ENCODE results near the gene ZNF836. TPM values are rescaled to one million over a fixed set of nuclear protein-coding genes. Genes with fewer than 3 reads are reported as not detected.
"Not testable (repeated sequence)": the region's sequence is repeated elsewhere in the genome, so short reads cannot be mapped to it uniquely, and the experiment has no call there.

The ZNF836 gene
- total RNA-seq, 6 experiments from 2014 or later, result 1.5 to 3.7 (median 2.8) TPM

DNA sequence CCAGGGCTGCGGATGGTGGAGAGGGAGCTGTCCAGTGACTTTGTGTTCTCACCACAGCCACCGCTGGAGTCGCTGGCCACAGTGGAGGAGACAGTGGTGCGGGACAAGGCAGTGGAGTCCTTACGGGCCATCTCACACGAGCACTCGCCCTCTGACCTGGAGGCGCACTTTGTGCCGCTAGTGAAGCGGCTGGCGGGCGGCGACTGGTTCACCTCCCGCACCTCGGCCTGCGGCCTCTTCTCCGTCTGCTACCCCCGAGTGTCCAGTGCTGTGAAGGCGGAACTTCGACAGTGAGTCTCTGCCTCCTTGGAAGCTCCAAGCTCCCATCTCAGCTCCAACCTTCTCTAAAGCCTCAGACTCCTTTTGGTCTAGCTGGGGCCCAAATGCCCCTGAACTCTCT is 39.8 kb upstream of the ZNF836 start:
- Histone ChIP-seq H3K4me3 (no peak overlapping the region), H3K27me3 (no peaks in the 10 kb centered on the region), H3K4me1 (no peaks in the 10 kb centered on the region), H3K9me3 (no peaks in the 10 kb centered on the region), H3K27ac (no peak overlapping the region), H3K36me3 (peaks cover 3 to 94% (median 48%) of the 10 kb centered on the region in 4 donors)
- DNase-seq (no peak), ATAC-seq (no peak)
- WGBS (ENCODE audit: insufficient coverage, low coverage, low lambda C conversion rate, missing lambda C conversion rate), result 100% methylated on average over 4 of the region's 20 CpGs
- TF ChIP-seq, protein P1, sequence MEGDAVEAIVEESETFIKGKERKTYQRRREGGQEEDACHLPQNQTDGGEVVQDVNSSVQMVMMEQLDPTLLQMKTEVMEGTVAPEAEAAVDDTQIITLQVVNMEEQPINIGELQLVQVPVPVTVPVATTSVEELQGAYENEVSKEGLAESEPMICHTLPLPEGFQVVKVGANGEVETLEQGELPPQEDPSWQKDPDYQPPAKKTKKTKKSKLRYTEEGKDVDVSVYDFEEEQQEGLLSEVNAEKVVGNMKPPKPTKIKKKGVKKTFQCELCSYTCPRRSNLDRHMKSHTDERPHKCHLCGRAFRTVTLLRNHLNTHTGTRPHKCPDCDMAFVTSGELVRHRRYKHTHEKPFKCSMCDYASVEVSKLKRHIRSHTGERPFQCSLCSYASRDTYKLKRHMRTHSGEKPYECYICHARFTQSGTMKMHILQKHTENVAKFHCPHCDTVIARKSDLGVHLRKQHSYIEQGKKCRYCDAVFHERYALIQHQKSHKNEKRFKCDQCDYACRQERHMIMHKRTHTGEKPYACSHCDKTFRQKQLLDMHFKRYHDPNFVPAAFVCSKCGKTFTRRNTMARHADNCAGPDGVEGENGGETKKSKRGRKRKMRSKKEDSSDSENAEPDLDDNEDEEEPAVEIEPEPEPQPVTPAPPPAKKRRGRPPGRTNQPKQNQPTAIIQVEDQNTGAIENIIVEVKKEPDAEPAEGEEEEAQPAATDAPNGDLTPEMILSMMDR (IDR thresholded peaks at IDR 0.05), result no peak
- no peak for TF ChIP-seq POLR2A (IDR thresholded peaks at IDR 0.05)
- intact Hi-C loops (cut with DNase I), result no loop called here

DNA sequence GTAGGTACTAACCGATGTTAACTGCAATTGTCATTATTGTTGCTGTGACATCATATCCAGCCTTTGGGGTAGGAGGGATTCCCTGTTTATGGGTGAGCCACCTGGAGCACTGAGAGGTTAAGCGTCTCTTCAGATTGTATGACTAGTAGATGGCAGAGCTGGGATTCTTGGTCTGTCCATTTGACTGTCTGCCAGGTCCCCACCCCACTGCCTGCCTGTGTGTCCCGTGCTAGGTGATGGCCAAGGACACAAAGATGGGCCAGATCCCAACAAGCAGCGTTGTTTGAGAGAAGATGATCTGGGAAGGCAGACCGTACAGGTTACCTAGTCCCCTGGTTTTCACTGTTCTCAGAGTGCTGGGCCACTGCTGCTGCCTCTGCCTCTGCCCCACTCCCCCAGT is 35.1 kb upstream of the ZNF836 start:
- peaks cover 0 to 91% (median 40%) of the 10 kb centered on the region in 4 donors for H3K36me3 ChIP-seq
- no peak overlapping the region for H3K4me3 ChIP-seq
- ATAC-seq (no peak), DNase-seq (no peak)
- no peaks in the 10 kb centered on the region for H3K4me1 ChIP-seq
- intact Hi-C loops (cut with DNase I), result no loop called here
- no peaks in the 10 kb centered on the region for H3K27me3 ChIP-seq
- 100% methylated on average over 2 of the region's 5 CpGs for WGBS (ENCODE audit: insufficient coverage, low coverage, low lambda C conversion rate, missing lambda C conversion rate)
- H3K9me3 ChIP-seq, result no peaks in the 10 kb centered on the region
- no peak for TF ChIP-seq POLR2A (IDR thresholded peaks at IDR 0.05)
- TF ChIP-seq, protein P1 (IDR thresholded peaks at IDR 0.05), result no peak
- no peak overlapping the region for H3K27ac ChIP-seq

- DNase-seq; ATAC-seq; H3K4me3 ChIP-seq; H3K27me3 ChIP-seq; H3K9me3 ChIP-seq; intact Hi-C loops (cut with DNase I); H3K4me1 ChIP-seq; H3K27ac ChIP-seq: not testable (repeated sequence)
- H3K36me3 ChIP-seq, result peaks cover 0 to 60% (median 28%) of the 10 kb centered on the region in 4 donors
- 83% methylated on average over 17 of the region's 17 CpGs for WGBS (ENCODE audit: insufficient coverage, low coverage, low lambda C conversion rate, missing lambda C conversion rate)
Measured at GRCh38 chr19:52200755-52201391, 29.5 kb upstream of the ZNF836 start.

- ATAC-seq (peak in 1 of 4 donors; percentile 38), DNase-seq (no peak)
- Histone ChIP-seq H3K4me1 (no peaks in the 10 kb centered on the region), H3K36me3 (peaks cover 0 to 60% (median 25%) of the 10 kb centered on the region in 4 donors), H3K4me3 (no peak overlapping the region), H3K27ac (no peak overlapping the region), H3K27me3 (no peaks in the 10 kb centered on the region), H3K9me3 (no peaks in the 10 kb centered on the region)
- TF ChIP-seq, protein P1 (IDR thresholded peaks at IDR 0.05), result no peak
- TF ChIP-seq POLR2A (IDR thresholded peaks at IDR 0.05), result no peak
- intact Hi-C loops (cut with DNase I), result no loop called here
- 78% methylated on average over 6 of the region's 7 CpGs for WGBS (ENCODE audit: insufficient coverage, low coverage, low lambda C conversion rate, missing lambda C conversion rate)
Measured at GRCh38 chr19:52200044-52200443, 28.6 kb upstream of the ZNF836 start.

GRCh38 chr19:52198678-52199077 is 27.3 kb upstream of the ZNF836 start:
- Histone ChIP-seq H3K4me1 (no peaks in the 10 kb centered on the region), H3K36me3 (peaks cover 0 to 48% (median 20%) of the 10 kb centered on the region in 4 donors), H3K9me3 (no peaks in the 10 kb centered on the region), H3K27me3 (no peaks in the 10 kb centered on the region), H3K4me3 (no peak overlapping the region), H3K27ac (no peak overlapping the region)
- ATAC-seq (no peak), DNase-seq (no peak)
- intact Hi-C loops (cut with DNase I), result no loop called here
- TF ChIP-seq, protein P1 (IDR thresholded peaks at IDR 0.05), result no peak
- TF ChIP-seq POLR2A (IDR thresholded peaks at IDR 0.05), result no peak
- 75% methylated on average over 3 of the region's 3 CpGs for WGBS (ENCODE audit: insufficient coverage, low coverage, low lambda C conversion rate, missing lambda C conversion rate)

Measured in right lobe of liver (tissue), 6 donors.